Right atrium auricular region (tissue), 2 donors: ENCODE measurements around the gene ZSWIM4. TPM values are rescaled to one million over a fixed set of nuclear protein-coding genes. Genes with fewer than 3 reads are reported as not detected.

ENCODE experiments used
- DNase-seq: peaks from one replicate; pipeline ENCODE4 v3.0.0-alpha.2; 2019; ENCODE audit warnings: low spot score
- H3K27ac ChIP-seq, 2 donors: fragments of 200-600 bp; sonication (generic); 1 replicate in 1 of 2; 2 replicates in 1 of 2; pipeline ENCODE4 v1.5.1; 2016 to 2019
- H3K27me3 ChIP-seq, 2 donors: fragments of 200-600 bp; sonication (generic); one replicate each; pipeline versions ENCODE4 v1.5.1 to v1.6.0; 2017 to 2019
- H3K36me3 ChIP-seq: fragments of 200-600 bp; sonication (generic); one replicate; pipeline ENCODE4 v1.5.1; 2016
- H3K4me1 ChIP-seq, 2 donors: fragments of 200-600 bp; sonication (generic); one replicate each; pipeline versions ENCODE4 v1.5.1 to v1.6.0; 2017 to 2019
- H3K4me3 ChIP-seq, 2 donors: fragments of 200-600 bp; sonication (generic); 1 replicate in 1 of 2; 2 replicates in 1 of 2; pipeline ENCODE4 v1.5.1; 2017 to 2019; ENCODE audit warnings: mild to moderate bottlenecking in 1 of 2, moderate library complexity in 1 of 2
- H3K9me3 ChIP-seq, 2 donors: fragments of 200-600 bp; sonication (generic); one replicate each; pipeline ENCODE4 v1.5.1; 2019
- total RNA-seq, 2 donors: library from RNA; depleted of rRNA; stranded (reverse); fragments of >200 nt; gene quantifications; one replicate each; pipeline ENCODE4 v1.1.0, GENCODE V29; 2016
- TF ChIP-seq, protein P1 (sequence below), 2 donors: fragments of 200-600 bp; sonication (generic); IDR thresholded peaks; one replicate each; pipeline ENCODE4 v1.5.1; 2019; ENCODE audit warnings: antibody characterized with exemption in 2 of 2

The ZSWIM4 gene
- total RNA-seq, 2 donors from 2014 or later, result 5.7 to 9.8 TPM

DNA sequence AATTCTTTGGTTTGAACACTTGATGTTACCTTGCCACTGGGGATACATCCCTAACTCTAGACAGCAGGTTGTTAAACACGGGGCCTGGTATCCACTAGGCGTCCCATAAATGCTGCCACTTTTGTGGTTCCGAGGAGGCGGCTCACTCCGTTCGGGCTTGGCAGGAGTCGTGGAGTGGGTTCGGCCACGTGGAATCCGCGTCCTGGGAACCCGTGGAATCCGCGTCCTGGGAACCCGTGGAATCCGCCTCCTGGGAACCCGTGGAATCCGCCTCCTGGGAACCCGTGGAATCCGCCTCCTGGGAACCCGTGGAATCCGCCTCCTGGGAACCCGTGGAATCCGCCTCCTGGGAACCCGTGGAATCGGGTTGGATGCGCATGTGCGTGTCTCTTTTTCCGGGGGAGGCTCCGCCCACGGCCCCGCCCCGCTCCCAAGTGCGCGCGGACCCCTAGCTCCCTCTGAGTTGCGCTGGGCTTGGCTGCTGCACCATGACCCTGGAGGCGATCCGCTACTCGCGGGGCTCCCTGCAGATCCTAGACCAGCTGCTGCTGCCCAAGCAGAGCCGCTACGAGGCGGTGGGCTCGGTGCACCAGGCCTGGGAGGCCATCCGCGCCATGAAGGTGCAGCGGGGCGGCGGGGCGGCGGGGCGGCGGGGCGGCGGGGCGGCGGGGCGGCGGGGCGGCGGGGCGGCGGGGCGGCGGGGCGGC, 31.0 kb upstream of the ZSWIM4 start, which contains the start of gene MRI1:
Gene MRI1, plus strand, starts transcription at position 422 of the 707 bp plus-strand sequence. Its CDS starts 67 bp downstream, at position 489.
- Histone ChIP-seq H3K4me3 (peak within 1 kb of the TSS; percentile 75 to 80), H3K27ac (peak within 1 kb of the TSS; percentile 66 to 78), H3K9me3 (no peaks in the 10 kb centered on the region), H3K4me1 (peaks cover 0 to 14% of the 10 kb centered on the region in 2 donors), H3K36me3 (peaks cover 42% of the 10 kb centered on the region), H3K27me3 (no peaks in the 10 kb centered on the region)
- peak; percentile 80 for DNase-seq
- TF ChIP-seq, protein P1, sequence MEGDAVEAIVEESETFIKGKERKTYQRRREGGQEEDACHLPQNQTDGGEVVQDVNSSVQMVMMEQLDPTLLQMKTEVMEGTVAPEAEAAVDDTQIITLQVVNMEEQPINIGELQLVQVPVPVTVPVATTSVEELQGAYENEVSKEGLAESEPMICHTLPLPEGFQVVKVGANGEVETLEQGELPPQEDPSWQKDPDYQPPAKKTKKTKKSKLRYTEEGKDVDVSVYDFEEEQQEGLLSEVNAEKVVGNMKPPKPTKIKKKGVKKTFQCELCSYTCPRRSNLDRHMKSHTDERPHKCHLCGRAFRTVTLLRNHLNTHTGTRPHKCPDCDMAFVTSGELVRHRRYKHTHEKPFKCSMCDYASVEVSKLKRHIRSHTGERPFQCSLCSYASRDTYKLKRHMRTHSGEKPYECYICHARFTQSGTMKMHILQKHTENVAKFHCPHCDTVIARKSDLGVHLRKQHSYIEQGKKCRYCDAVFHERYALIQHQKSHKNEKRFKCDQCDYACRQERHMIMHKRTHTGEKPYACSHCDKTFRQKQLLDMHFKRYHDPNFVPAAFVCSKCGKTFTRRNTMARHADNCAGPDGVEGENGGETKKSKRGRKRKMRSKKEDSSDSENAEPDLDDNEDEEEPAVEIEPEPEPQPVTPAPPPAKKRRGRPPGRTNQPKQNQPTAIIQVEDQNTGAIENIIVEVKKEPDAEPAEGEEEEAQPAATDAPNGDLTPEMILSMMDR (IDR thresholded peaks at IDR 0.05), result no peak

- TF ChIP-seq, protein P1 (IDR thresholded peaks at IDR 0.05), result no peak
- H3K4me3 ChIP-seq, result peak overlapping the region; percentile 75 to 80
These were observed 30.3 kb upstream of the ZSWIM4 start for GRCh38 chr19:13764821-13765394.

DNA sequence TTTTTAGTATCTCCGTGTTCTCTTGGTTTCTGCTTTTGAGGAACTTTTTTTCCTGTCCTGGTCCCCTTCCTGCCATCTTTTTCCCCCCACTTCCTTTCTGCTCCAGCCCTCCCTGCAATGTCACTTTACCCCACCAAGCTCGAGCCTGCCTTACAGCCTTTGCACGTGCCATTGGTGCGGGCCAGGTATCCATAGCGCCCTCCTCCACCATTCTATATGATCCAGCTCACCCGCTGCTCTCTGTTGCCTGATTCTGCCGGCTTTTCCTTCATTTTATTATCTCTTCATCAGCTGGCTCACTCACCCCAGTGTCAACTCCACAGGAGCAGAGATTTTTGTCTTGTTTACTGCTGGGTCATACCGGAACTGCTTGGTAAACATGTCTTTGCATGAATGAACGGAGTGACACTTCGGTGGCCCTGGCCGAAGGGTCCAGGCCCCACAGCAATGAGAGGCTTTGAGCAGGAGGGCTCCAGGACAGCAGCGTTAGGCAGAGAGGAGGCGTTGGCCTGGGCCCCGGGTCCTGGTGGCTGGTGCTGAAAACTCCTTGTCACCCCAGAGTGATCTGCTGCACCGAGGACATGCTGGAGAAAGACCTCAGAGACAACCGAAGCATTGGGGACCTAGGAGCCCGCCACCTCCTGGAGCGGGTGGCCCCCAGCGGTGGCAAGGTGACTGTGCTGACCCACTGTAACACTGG, 29.7 kb upstream of the ZSWIM4 start:
- peak overlapping the region; percentile 75 to 80 for H3K4me3 ChIP-seq
- peaks cover 36% of the 10 kb centered on the region for H3K36me3 ChIP-seq
- peaks cover 0 to 14% of the 10 kb centered on the region in 2 donors for H3K4me1 ChIP-seq
- no peaks in the 10 kb centered on the region for H3K27me3 ChIP-seq
- DNase-seq, result no peak
- H3K9me3 ChIP-seq, result no peaks in the 10 kb centered on the region
- peak overlapping the region; percentile 66 to 78 for H3K27ac ChIP-seq
- TF ChIP-seq, protein P1 (IDR thresholded peaks at IDR 0.05), result no peak

More at GRCh38 chr19:13764821-13765394, 30.3 kb upstream of the ZSWIM4 start:
- no peak for DNase-seq
- H3K4me1 ChIP-seq, result peaks cover 0 to 14% of the 10 kb centered on the region in 2 donors
- no peaks in the 10 kb centered on the region for H3K9me3 ChIP-seq
- H3K27me3 ChIP-seq, result no peaks in the 10 kb centered on the region
- H3K27ac ChIP-seq, result peak overlapping the region; percentile 66 to 78
- H3K36me3 ChIP-seq, result peaks cover 36% of the 10 kb centered on the region

DNA sequence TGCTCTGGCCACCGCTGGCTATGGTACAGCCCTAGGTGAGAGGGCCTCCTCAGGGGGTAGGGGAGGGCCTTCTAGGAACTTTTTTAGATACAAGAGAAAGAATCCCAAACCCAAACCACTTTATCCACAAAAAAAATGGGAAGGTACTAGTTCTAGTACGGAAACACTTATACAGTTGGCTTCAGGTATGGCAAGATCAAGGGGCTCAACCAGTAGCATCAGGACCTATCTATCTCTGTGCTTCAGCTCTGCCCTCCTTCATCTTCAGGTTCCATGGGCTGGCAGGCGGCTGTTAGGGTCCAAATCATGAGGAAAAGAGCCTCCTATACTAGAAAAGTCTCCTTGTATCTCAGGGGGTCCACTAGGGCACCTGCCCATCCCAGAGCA, 29.2 kb upstream of the ZSWIM4 start:
- Histone ChIP-seq H3K4me3 (no peak overlapping the region), H3K36me3 (peaks cover 31% of the 10 kb centered on the region), H3K4me1 (peaks cover 0 to 14% of the 10 kb centered on the region in 2 donors), H3K9me3 (no peaks in the 10 kb centered on the region), H3K27me3 (no peaks in the 10 kb centered on the region), H3K27ac (no peak overlapping the region)
- TF ChIP-seq, protein P1 (IDR thresholded peaks at IDR 0.05), result no peak
- DNase-seq, result no peak

DNA sequence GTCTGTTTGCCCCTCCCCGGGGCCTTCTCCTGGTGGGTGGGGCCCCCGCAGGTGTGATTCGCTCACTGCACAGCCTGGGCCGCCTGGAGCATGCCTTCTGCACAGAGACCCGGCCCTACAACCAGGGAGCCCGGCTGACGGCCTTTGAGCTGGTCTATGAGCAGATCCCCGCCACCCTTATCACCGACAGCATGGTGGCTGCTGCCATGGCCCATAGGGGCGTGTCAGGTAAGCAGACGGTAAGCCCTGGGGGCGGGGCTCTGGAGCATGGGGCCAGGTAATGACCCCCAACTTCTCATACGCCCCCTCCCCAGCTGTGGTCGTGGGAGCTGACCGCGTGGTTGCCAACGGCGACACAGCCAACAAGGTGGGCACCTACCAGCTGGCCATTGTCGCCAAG, 26.7 kb upstream of the ZSWIM4 start:
- TF ChIP-seq, protein P1 (IDR thresholded peaks at IDR 0.05), result no peak
- Histone ChIP-seq H3K4me3 (no peak overlapping the region), H3K9me3 (no peaks in the 10 kb centered on the region), H3K27ac (no peak overlapping the region), H3K36me3 (peaks cover 8% of the 10 kb centered on the region), H3K27me3 (no peaks in the 10 kb centered on the region), H3K4me1 (peaks cover 0 to 16% of the 10 kb centered on the region in 2 donors)
- DNase-seq, result no peak
